Measurements from ENCODE around the gene EIF2B2. TPM values are rescaled to one million over a fixed set of nuclear protein-coding genes. Genes with fewer than 3 reads are reported as not detected.

EIF2B2 gene
- total RNA-seq, 4 donors from 2014 or later, result 37.0 to 45.6 (median 37.9) TPM

DNA sequence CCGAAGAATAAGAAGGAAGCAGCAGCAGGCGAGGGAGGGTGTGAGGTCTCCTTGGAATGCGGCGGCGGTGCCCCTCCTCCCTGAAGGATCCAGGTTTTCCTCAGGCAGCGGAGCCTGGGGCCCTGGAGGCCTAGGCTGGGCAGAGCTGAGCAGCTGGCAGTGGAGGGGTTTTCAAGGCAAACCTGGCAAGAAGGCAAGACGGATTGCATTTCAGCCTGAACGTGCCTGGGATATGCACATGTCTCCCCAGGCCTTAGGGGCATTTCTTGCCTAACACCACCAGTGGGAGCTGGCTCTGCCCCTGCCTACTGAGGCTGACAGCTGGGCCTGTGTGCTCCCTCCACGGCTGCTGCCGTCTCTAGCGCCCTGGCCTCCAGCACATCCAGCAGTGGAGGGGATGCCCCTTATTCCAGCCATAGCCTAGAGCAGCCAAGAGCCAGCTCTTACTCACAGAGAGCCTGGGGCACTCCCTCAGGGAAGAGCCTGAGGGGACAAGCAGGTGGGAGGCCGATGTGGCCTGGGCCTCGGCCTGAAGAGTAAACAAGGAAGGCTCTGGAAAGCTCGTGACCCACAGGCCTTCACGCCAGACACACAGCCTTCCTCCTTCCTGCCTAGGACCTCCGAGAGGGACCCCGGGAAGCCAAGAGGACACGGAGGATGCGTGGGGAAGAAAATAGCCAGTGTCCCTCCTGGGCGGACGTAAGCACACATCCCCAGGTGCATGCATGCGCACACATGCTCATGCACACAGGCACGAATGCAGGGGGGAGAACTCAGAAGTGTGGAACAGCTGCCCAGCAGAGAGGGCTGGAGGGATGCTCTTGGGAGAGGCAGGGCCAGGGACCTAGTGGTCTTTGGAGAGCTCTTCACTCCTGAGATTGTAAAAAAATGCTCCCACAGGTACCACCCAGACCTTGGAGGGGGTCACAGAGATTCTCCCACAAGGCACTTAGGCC is 23.0 kb upstream of the EIF2B2 start:
- intact Hi-C loops (cut with DNase I; ENCODE audit: low total_unique reads), result no loop called here
- TF ChIP-seq, protein P1, sequence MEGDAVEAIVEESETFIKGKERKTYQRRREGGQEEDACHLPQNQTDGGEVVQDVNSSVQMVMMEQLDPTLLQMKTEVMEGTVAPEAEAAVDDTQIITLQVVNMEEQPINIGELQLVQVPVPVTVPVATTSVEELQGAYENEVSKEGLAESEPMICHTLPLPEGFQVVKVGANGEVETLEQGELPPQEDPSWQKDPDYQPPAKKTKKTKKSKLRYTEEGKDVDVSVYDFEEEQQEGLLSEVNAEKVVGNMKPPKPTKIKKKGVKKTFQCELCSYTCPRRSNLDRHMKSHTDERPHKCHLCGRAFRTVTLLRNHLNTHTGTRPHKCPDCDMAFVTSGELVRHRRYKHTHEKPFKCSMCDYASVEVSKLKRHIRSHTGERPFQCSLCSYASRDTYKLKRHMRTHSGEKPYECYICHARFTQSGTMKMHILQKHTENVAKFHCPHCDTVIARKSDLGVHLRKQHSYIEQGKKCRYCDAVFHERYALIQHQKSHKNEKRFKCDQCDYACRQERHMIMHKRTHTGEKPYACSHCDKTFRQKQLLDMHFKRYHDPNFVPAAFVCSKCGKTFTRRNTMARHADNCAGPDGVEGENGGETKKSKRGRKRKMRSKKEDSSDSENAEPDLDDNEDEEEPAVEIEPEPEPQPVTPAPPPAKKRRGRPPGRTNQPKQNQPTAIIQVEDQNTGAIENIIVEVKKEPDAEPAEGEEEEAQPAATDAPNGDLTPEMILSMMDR (IDR thresholded peaks at IDR 0.05), result no peak
- no peak for TF ChIP-seq POLR2A (IDR thresholded peaks at IDR 0.05)
- no peak overlapping the region for H3K4me3 ChIP-seq (ENCODE audit: low read depth, poor library complexity, severe bottlenecking)
- WGBS, 2 donors, result 48 to 54% methylated on average over 23 of the region's 23 CpGs
- peak in 1 of 2 donors; percentile 81 for DNase-seq (ENCODE audit: low spot score in 2 of 2)

DNA sequence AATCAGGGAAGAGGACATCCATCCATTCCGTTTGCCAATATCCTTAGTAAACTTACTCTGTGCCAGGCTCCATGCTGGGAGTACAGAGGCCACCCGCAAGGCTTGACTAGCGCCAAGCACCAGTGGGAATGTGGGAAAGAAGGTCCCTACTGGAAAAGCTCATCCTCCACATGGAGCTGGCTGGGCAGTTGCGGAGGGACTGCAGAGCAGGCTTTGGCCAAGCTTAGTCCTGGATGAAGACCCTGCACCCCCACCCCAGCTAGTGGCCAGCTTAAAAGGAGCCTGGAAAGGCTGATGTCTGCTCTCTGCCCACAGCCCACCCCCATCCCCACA is 22.4 kb upstream of the EIF2B2 start:
- TF ChIP-seq, protein P1 (IDR thresholded peaks at IDR 0.05), result no peak
- TF ChIP-seq POLR2A (IDR thresholded peaks at IDR 0.05), result no peak
- DNase-seq (ENCODE audit: low spot score in 2 of 2), result no peak
- intact Hi-C loops (cut with DNase I; ENCODE audit: low total_unique reads), result no loop called here
- no peak overlapping the region for H3K4me3 ChIP-seq (ENCODE audit: low read depth, poor library complexity, severe bottlenecking)
- 84 to 87% methylated on average over 4 of the region's 4 CpGs for WGBS, 2 donors

DNA sequence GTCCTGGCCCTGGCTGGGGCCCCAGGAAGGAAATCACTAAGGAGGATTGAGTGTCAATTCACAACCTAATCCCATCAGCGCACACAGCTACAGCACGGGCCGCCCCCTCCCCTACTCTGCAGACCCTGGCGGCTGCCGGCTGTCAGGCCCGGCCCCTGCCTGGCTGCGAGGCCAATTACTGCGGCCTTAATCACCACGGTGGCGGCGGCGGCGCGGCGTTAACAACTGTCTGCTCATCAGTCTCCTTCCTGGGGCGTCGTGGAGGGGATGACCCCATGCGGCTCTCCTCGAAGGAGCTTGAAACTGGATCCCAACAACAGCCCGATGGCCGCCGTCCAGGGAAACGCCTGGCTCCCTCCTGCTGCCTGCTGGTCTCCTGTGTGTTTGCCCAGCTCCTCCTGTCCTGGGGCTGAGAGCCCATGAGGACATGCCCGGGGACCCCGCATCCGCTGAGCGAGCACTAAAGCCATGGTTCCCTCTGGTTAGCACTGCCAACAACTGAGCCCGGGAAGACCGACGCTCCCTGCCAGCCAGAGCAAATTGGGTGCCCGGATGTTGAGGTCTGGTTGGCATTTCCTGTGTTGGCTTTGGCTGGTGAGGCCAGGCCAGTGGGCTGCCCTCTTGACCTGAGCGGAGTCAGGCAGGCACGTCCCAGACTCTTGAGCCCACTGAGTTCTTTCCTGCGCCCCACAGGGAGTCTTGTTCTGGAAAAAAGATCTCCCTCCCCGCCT is 21.8 kb upstream of the EIF2B2 start:
- DNase-seq (ENCODE audit: low spot score in 2 of 2), result peak in 1 of 2 donors; percentile 88
- no peak for TF ChIP-seq POLR2A (IDR thresholded peaks at IDR 0.05)
- TF ChIP-seq, protein P1 (IDR thresholded peaks at IDR 0.05), result no peak
- intact Hi-C loops (cut with DNase I; ENCODE audit: low total_unique reads), result no loop called here
- WGBS, 2 donors, result 60 to 64% methylated on average over 21 to 22 of the region's 35 CpGs
- H3K4me3 ChIP-seq (ENCODE audit: low read depth, poor library complexity, severe bottlenecking), result no peak overlapping the region

DNA sequence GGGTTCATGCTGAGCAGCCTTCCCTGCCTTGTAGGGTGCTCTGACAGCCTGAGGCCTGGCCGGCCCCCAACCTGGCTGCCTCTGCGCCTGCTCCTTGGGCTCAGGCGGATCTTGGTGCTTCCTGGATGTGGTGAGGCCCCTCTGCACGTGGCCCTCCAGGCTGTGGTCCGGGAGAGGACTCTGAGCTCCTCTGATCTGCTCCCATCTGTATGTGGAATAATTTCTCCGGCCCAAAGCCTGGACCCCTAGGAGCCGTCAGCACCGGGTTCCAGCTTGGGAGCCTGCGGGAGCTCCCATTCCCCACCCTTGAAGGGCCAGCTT is 21.3 kb upstream of the EIF2B2 start:
- WGBS, 2 donors, result 85 to 86% methylated on average over 8 to 9 of the region's 9 CpGs
- intact Hi-C loops (cut with DNase I; ENCODE audit: low total_unique reads), result no loop called here
- TF ChIP-seq POLR2A (IDR thresholded peaks at IDR 0.05), result no peak
- TF ChIP-seq, protein P1 (IDR thresholded peaks at IDR 0.05), result no peak
- no peak overlapping the region for H3K4me3 ChIP-seq (ENCODE audit: low read depth, poor library complexity, severe bottlenecking)
- no peak for DNase-seq (ENCODE audit: low spot score in 2 of 2)

DNA sequence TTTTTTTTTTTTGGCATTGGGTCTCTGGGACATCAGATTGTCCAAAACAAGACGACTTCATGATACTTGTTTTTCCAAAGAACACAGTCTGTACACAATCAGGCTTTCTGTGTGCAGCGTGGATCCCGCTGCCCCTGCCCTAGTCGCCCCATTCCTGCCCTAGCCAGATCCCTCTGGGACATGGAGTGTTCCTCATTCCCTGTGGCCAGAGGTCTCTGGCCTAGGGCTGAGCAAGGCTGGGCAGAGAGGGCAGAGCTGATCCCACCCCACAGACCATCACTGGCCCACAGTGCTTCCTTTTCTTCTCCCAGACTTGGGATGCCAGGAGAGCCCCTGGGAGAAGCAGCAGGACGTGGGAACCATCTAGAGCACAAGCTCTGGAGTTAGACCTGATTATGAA is 20.9 kb upstream of the EIF2B2 start:
- intact Hi-C loops (cut with DNase I; ENCODE audit: low total_unique reads), result no loop called here
- TF ChIP-seq, protein P1 (IDR thresholded peaks at IDR 0.05), result no peak
- no peak for TF ChIP-seq POLR2A (IDR thresholded peaks at IDR 0.05)
- 80 to 83% methylated on average over 5 of the region's 5 CpGs for WGBS, 2 donors
- peak in 1 of 2 donors; percentile 73 for DNase-seq (ENCODE audit: low spot score in 2 of 2)
- no peak overlapping the region for H3K4me3 ChIP-seq (ENCODE audit: low read depth, poor library complexity, severe bottlenecking)

All from lower leg skin (tissue), 4 donors.